CD4-positive, alpha-beta T cell treated with Interleukin-17A for 1 hour (primary cell): ENCODE data around the gene HCN3.
"Not testable (repeated sequence)": the region's sequence is repeated elsewhere in the genome, so short reads cannot be mapped to it uniquely, and the experiment has no call there.

ENCODE experiments used
- DNase-seq: peaks from one replicate; pipeline ENCODE4 v3.0.0-alpha.2; 2020

Gene HCN3

GRCh38 chr1:155285631-155286044, 8.4 kb downstream of the HCN3 start:
- DNase-seq, result no peak

GRCh38 chr1:155286544-155286943, 9.3 kb downstream of the HCN3 start:
- no peak for DNase-seq

- DNase-seq, result no peak
These were observed 10.8 kb downstream of the HCN3 start for GRCh38 chr1:155287987-155288543.

- DNase-seq, result not testable (repeated sequence)
These were observed 13.7 kb downstream of the HCN3 start for GRCh38 chr1:155291006-155291405.

- no peak for DNase-seq
These were observed 16.0 kb downstream of the HCN3 start for GRCh38 chr1:155293086-155293749.

- DNase-seq, result no peak
These were observed 17.4 kb downstream of the HCN3 start for GRCh38 chr1:155294520-155295182.

GRCh38 chr1:155295183-155295941, 18.1 kb downstream of the HCN3 start:
- no peak for DNase-seq

- no peak for DNase-seq
These were observed 18.6 kb downstream of the HCN3 start for GRCh38 chr1:155295942-155296267.

GRCh38 chr1:155296661-155297060, 19.4 kb downstream of the HCN3 start:
- DNase-seq, result no peak

- DNase-seq, result no peak
These were observed 20.1 kb downstream of the HCN3 start for GRCh38 chr1:155297384-155297783.

GRCh38 chr1:155300024-155300423, 22.8 kb downstream of the HCN3 start:
- DNase-seq, result no peak

- no peak for DNase-seq
These were observed 23.5 kb downstream of the HCN3 start for GRCh38 chr1:155300553-155301329.

- DNase-seq, result no peak
These were observed 24.1 kb downstream of the HCN3 start, which contains the start of gene PKLR for GRCh38 chr1:155301342-155301841. PKLR (minus strand) TSS chr1:155301438; CDS start chr1:155301395, 43 bp downstream.

- no peak for DNase-seq
These were observed 27.3 kb downstream of the HCN3 start for GRCh38 chr1:155304558-155305063.

GRCh38 chr1:155305881-155306391, 28.7 kb downstream of the HCN3 start:
- no peak for DNase-seq

GRCh38 chr1:155307247-155307740, 30.0 kb downstream of the HCN3 start:
- peak; percentile 50 for DNase-seq

GRCh38 chr1:155308493-155309422, 31.5 kb downstream of the HCN3 start, which contains the start of gene FDPS:
FDPS (plus strand) TSS chr1:155308866; CDS start chr1:155309790, 924 bp downstream.
- DNase-seq, result peak; percentile 99

GRCh38 chr1:155309423-155310021, 32.3 kb downstream of the HCN3 start:
- DNase-seq, result no peak

- no peak for DNase-seq
These were observed 36.0 kb downstream of the HCN3 start for GRCh38 chr1:155313261-155313660.

- no peak for DNase-seq
These were observed 39.7 kb downstream of the HCN3 start for GRCh38 chr1:155316922-155317321.
